Peyer's patch (tissue), 4 donors: ENCODE results near the gene ACTR10.

ENCODE experiments used
- POLR2A ChIP-seq, 2 donors: fragments of 450-650 bp; IDR thresholded peaks; one replicate each; pipeline ENCODE4 v1.5.1; 2017; ENCODE audit warnings: antibody characterized with exemption in 2 of 2, mild to moderate bottlenecking in 2 of 2, moderate library complexity in 2 of 2
- TF ChIP-seq, protein P1 (sequence below), 6 experiments: fragments of 450-650 bp in 4 of 6; fragments of 200-600 bp in 2 of 6; sonication (generic) in 1 of 6; IDR thresholded peaks; one replicate each; pipeline ENCODE4 v1.5.1; 2017 to 2019; ENCODE audit warnings: antibody characterized with exemption in 6 of 6, mild to moderate bottlenecking in 3 of 6, moderate library complexity in 1 of 6

DNA sequence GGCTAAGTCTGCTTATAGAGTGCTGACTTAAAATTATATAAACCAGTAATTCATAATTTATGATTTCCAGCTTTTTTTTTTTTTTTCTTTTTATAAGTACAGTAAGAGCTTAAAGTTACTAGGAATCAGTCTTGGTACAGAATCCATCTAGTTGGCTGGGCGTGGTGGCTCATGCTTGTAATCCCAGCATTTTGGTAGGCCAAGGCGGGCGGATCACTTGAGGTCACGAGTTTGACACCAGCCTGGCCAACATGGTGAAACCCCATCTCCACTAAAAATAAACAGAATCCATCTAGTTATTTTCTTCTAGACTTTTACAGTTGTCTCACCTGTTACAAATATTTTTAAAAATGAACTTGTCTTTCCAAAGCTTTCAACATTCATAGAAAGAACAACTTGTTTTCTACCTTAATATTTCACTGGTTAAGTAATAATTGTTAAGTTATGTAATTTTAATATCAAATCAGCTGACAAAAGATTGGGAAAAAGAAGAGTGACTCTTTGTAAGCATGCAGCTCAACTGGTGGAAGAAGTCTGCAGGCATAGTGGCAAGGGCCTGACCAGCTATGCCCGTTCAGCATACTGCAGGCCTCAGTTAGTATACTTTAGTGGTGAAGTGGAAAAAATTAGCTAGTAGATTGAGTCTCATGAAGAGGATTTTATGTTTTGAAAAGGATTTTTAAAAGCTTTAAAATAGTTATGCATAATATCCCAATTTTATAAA, 27.3 kb downstream of the ACTR10 start:
- TF ChIP-seq, protein P1, sequence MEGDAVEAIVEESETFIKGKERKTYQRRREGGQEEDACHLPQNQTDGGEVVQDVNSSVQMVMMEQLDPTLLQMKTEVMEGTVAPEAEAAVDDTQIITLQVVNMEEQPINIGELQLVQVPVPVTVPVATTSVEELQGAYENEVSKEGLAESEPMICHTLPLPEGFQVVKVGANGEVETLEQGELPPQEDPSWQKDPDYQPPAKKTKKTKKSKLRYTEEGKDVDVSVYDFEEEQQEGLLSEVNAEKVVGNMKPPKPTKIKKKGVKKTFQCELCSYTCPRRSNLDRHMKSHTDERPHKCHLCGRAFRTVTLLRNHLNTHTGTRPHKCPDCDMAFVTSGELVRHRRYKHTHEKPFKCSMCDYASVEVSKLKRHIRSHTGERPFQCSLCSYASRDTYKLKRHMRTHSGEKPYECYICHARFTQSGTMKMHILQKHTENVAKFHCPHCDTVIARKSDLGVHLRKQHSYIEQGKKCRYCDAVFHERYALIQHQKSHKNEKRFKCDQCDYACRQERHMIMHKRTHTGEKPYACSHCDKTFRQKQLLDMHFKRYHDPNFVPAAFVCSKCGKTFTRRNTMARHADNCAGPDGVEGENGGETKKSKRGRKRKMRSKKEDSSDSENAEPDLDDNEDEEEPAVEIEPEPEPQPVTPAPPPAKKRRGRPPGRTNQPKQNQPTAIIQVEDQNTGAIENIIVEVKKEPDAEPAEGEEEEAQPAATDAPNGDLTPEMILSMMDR (IDR thresholded peaks at IDR 0.05) = no peak
- no peak for TF ChIP-seq POLR2A (IDR thresholded peaks at IDR 0.05)
